Mesendoderm (in vitro differentiated cells): ENCODE measurements around the gene NUTM2F. TPM values are rescaled to one million over a fixed set of nuclear protein-coding genes. Genes with fewer than 3 reads are reported as not detected.
"Not testable (repeated sequence)": the region's sequence is repeated elsewhere in the genome, so short reads cannot be mapped to it uniquely, and the experiment has no call there.

ENCODE experiments used
- DNase-seq: peaks from one replicate; pipeline ENCODE4 v3.0.0; 2013
- H2AK5ac ChIP-seq: 2 replicates; pipeline ENCODE4 v1.6.1; 2013; ENCODE audit warnings: low read length, inconsistent platforms
- H2BK120ac ChIP-seq: 2 replicates; pipeline ENCODE4 v1.6.1; 2013; ENCODE audit warnings: low read depth, mild to moderate bottlenecking, low read length, moderate library complexity, mixed read lengths
- H2BK15ac ChIP-seq: replicated peaks from 2 replicates; pipeline ENCODE4 v1.6.1; 2013; ENCODE audit warnings: low read depth, mild to moderate bottlenecking, moderate library complexity
- H2BK5ac ChIP-seq: 2 replicates; pipeline ENCODE4 v1.6.1; 2013; ENCODE audit warnings: low read length, inconsistent platforms
- H3K18ac ChIP-seq: 2 replicates; pipeline ENCODE4 v1.6.1; 2013; ENCODE audit warnings: mild to moderate bottlenecking, low read length, mixed read lengths
- H3K23ac ChIP-seq: one replicate; pipeline ENCODE4 v1.6.1; 2013; ENCODE audit warnings: low read length
- H3K27ac ChIP-seq: 2 replicates; pipeline ENCODE4 v1.5.1; 2013; ENCODE audit warnings: low read depth, mild to moderate bottlenecking, inconsistent platforms, low read length, moderate library complexity
- H3K27me3 ChIP-seq: 2 replicates; pipeline ENCODE4 v1.6.1; 2013; ENCODE audit warnings: low read length, control low read depth, mild to moderate bottlenecking, inconsistent platforms; ENCODE audit not compliant: insufficient read depth, poor library complexity
- H3K36me3 ChIP-seq: 2 replicates; pipeline ENCODE4 v1.6.1; 2013; ENCODE audit warnings: low read length, inconsistent platforms; ENCODE audit not compliant: control insufficient read depth, insufficient read depth
- H3K4ac ChIP-seq: one replicate; pipeline ENCODE4 v1.6.1; 2013; ENCODE audit warnings: low read depth, mild to moderate bottlenecking, low read length, moderate library complexity
- H3K4me1 ChIP-seq: 2 replicates; pipeline ENCODE4 v1.6.1; 2013; ENCODE audit warnings: low read depth, low read length, inconsistent platforms; ENCODE audit not compliant: control insufficient read depth
- H3K4me2 ChIP-seq: 2 replicates; pipeline ENCODE4 v1.6.1; 2013; ENCODE audit warnings: low read length
- H3K4me3 ChIP-seq: 2 replicates; pipeline ENCODE4 v1.5.1; 2013; ENCODE audit warnings: mild to moderate bottlenecking, low read length
- H3K56ac ChIP-seq: one replicate; pipeline ENCODE4 v1.6.1; 2013; ENCODE audit warnings: low read length
- H3K79me1 ChIP-seq: 2 replicates; pipeline ENCODE4 v1.6.1; 2013; ENCODE audit warnings: low read length, inconsistent platforms
- H3K79me2 ChIP-seq: 2 replicates; pipeline ENCODE4 v1.6.1; 2013; ENCODE audit warnings: mild to moderate bottlenecking, low read length; ENCODE audit not compliant: control insufficient read depth, insufficient read depth
- H3K9ac ChIP-seq: 2 replicates; pipeline ENCODE4 v1.6.1; 2013; ENCODE audit warnings: low read length, inconsistent platforms
- H4K5ac ChIP-seq: one replicate; pipeline ENCODE4 v1.6.1; 2013; ENCODE audit warnings: low read length
- H4K8ac ChIP-seq: one replicate; pipeline ENCODE4 v1.6.1; 2013; ENCODE audit warnings: low read depth, mild to moderate bottlenecking, control low read depth, low read length, moderate library complexity
- WGBS: extraction: QIAGEN DNeasy Blood & Tissue Kit; methylation state at CpG from one replicate; pipeline ENCODE4 v1.1.7; 2013; ENCODE audit warnings: low lambda C conversion rate, missing lambda C conversion rate; ENCODE audit not compliant: insufficient coverage; ENCODE audit errors: extremely low coverage; 5-methylcytosine and 5-hydroxymethylcytosine counted together
- polyA plus RNA-seq, 2 experiments: library from polyadenylated mRNA; stranded (reverse); fragments of 200-250 nt; gene quantifications; one replicate each; pipeline ENCODE4 v1.2.3, GENCODE V29; 2013

NUTM2F gene, protein sequence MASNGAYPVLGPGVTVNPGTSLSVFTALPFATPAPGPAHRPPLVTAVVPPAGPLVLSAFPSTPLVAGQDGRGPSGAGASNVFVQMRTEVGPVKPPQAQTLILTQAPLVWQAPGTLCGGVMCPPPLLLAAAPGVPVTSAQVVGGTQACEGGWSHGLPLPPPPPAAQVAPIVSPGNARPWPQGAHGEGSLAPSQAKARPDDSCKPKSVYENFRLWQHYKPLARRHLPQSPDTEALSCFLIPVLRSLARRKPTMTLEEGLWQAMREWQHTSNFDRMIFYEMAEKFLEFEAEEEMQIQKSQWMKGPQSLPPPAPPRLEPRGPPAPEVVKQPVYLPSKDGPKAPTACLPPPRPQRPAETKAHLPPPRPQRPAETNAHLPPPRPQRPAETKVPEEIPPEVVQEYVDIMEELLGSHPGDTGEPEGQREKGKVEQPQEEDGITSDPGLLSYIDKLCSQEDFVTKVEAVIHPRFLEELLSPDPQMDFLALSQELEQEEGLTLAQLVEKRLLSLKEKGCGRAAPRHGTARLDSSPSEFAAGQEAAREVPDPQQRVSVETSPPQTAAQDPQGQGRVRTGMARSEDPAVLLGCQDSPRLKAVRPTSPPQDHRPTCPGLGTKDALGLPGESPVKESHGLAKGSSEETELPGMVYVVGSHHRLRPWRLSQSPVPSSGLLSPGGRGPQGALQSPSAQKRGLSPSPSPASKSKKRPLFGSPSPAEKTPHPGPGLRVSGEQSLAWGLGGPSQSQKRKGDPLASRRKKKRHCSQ
- polyA plus RNA-seq (2013, experiment 1 of 2) = 0.01 TPM
- polyA plus RNA-seq (2013, experiment 2 of 2) = not detected

DNA sequence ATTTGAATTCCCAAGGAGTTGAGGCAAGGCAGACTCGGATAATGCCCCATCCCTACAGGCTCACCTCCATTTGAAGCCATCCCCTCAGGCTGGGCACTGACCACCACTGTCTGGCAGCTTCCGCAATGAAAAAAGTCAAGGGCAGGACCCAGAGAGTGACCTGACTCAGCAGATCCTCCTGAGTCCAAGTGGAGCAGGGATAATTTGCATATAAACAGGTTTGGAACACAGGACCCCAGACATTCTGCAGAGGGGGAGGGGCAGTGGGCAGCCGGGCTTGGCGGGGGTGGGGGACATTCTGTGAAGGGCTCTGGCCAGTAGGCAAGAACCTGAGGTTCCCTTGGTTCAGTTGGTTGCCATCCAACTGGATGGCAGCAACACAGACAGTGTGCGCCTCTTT, at the start of gene NUTM2F:
NUTM2F (minus strand) TSS at position 101 of the 400 bp plus-strand sequence; CDS start at position 80, 21 bp downstream.
- DNase-seq, H4K8ac ChIP-seq, H3K9ac ChIP-seq, H3K27ac ChIP-seq, H3K4ac ChIP-seq, H3K23ac ChIP-seq, H3K79me1 ChIP-seq, H3K18ac ChIP-seq, H3K4me3 ChIP-seq, H4K5ac ChIP-seq, H3K56ac ChIP-seq, H2BK5ac ChIP-seq, H2AK5ac ChIP-seq, H3K27me3 ChIP-seq, H3K4me2 ChIP-seq, H3K79me2 ChIP-seq, H3K36me3 ChIP-seq, H2BK15ac ChIP-seq, H3K4me1 ChIP-seq, H2BK120ac ChIP-seq: not testable (repeated sequence)
- WGBS = no CpG with 5 or more reads among the region's 5 CpGs

DNA sequence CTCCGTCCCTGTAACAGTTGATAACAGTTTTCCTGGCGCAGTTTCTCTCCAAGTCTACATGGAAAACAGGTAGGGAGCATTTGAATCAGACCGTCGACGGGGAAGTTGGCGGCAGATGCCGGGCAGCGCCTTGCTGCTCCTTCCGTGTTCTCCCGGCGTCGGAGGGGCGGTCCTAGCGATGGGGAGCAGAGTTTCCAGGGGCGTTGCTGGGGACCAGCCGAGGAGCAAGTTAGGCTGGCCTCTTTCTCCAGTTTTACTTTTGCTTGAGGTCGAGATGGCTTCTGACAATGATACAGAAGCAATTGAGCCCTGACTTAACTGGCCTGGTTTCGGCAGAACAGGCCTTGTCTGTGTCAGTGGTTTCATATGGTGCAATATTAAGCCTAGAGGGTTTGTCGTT, 46.8 kb upstream of the NUTM2F start:
- H4K5ac ChIP-seq, DNase-seq, H3K36me3 ChIP-seq, H2BK120ac ChIP-seq, H4K8ac ChIP-seq, H2AK5ac ChIP-seq, H2BK15ac ChIP-seq, H3K27ac ChIP-seq, H3K79me1 ChIP-seq, H3K4ac ChIP-seq, H3K4me2 ChIP-seq, H2BK5ac ChIP-seq, H3K27me3 ChIP-seq, H3K79me2 ChIP-seq, H3K18ac ChIP-seq, H3K23ac ChIP-seq, H3K4me1 ChIP-seq: not testable (repeated sequence)
- peak overlapping the region; percentile 34 for H3K4me3 ChIP-seq
- H3K9ac ChIP-seq = peak overlapping the region; percentile 54
- no CpG with 5 or more reads among the region's 19 CpGs for WGBS
- peak overlapping the region; percentile 15 for H3K56ac ChIP-seq

DNA sequence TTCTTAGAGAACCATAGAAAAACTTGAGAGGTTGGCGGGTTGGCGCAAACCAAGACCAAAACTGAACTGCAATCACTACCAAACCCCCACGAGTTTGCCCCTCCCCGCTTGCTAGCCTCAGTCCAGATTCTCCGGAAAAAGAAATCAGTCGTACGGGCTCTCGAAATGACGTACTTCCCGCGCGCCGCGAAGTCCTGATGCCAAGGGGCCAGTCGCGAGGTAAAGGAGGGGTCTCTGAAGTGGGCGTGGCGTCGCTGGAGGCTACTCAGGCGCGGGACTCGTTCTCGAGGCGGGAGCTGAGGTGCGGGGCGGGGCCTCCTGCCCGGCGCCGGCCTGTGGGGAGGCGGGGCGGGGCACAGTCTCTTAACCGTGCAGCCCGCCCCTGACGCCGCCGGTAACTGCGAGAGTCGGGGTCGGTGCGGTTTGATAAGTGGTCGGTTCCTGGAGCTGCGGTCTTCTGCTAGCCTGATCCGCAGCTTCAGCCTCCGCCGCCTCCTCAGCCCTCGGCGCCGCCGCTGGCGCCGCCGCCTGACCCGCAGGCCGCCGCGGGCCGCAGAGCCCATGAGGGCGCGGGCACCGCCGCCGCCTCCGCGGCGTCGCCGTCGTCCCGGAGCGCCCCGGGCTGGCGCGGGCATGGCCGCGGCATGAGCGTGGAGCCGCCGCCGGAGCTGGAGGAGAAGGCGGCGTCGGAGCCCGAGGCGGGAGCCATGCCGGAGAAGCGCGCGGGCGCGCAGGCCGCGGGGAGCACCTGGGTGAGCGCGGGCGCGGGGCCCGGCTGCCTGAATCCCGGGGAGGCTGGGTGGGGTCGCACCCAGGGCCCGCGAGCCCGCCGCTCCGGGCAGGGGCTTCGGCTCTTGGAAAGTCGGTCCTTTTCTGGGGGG, 46.0 kb upstream of the NUTM2F start:
- not testable (repeated sequence) for H4K8ac ChIP-seq, H2AK5ac ChIP-seq, H3K79me1 ChIP-seq, H3K4me1 ChIP-seq, H3K23ac ChIP-seq, H4K5ac ChIP-seq, H2BK120ac ChIP-seq, H3K27me3 ChIP-seq, H2BK5ac ChIP-seq, H3K4me2 ChIP-seq, H3K4ac ChIP-seq, H3K36me3 ChIP-seq, H2BK15ac ChIP-seq, H3K79me2 ChIP-seq
- Histone ChIP-seq H3K4me3 (peak overlapping the region; percentile 25), H3K56ac (peak overlapping the region; percentile 49), H3K9ac (peak overlapping the region; percentile 47), H3K27ac (peak overlapping the region; percentile 51), H3K18ac (peak overlapping the region; percentile 87)
- WGBS = no CpG with 5 or more reads among the region's 106 CpGs
- DNase-seq = peak; percentile 93

DNA sequence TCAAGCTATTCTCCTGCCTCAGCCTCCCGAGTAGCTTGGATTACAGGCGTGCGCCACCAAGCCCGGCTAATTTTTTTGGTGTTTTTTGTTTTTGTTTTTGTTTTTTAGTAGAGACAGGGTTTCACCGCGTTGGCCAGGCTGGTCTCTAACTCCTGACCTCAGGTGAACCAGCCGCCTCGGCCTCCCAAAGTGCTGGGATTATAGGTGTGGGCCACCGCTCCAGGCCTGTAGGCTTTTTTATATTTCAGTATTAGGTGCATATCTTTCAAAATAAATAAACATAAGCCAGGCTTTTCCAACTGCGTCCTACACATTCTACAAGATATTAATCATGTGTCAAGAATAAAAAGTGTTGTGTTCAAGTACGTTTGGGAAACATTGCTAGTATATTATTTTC, 45.3 kb upstream of the NUTM2F start:
- H3K4me2 ChIP-seq, H3K4ac ChIP-seq, H2BK15ac ChIP-seq, H3K18ac ChIP-seq, H2AK5ac ChIP-seq, H3K27me3 ChIP-seq, H4K5ac ChIP-seq, H3K4me1 ChIP-seq, H2BK5ac ChIP-seq, H3K23ac ChIP-seq, H3K79me1 ChIP-seq, H3K79me2 ChIP-seq, H3K9ac ChIP-seq, DNase-seq, H3K27ac ChIP-seq, H2BK120ac ChIP-seq, H3K4me3 ChIP-seq, H3K36me3 ChIP-seq: not testable (repeated sequence)
- WGBS = no CpG with 5 or more reads among the region's 11 CpGs
- Histone ChIP-seq H4K8ac (peak overlapping the region; percentile 56), H3K56ac (peak overlapping the region; percentile 34)

DNA sequence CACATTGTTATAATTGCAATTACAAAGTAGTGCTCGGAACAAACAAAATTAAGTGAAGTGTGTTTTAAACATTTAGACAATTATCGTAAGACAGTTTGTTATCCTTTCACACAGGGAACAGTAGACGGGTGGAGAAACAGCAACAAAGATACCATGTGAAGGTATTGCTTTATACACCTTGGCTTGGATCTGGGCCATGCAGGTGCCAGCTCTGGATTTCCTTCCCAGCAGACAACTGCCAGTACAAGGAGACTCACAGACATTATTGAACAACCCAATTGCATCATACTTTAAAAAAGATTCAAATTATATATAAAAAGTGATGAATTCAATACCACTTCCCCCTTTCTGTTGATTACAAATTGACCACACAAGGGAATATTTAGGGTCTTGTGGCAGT, 41.8 kb upstream of the NUTM2F start:
- not testable (repeated sequence) for H3K27ac ChIP-seq, H4K8ac ChIP-seq, H3K27me3 ChIP-seq, H3K23ac ChIP-seq, DNase-seq, H3K4me1 ChIP-seq, H3K4me2 ChIP-seq, H4K5ac ChIP-seq, H3K79me2 ChIP-seq, H3K18ac ChIP-seq, H2BK120ac ChIP-seq, H3K36me3 ChIP-seq, H3K9ac ChIP-seq, H2BK5ac ChIP-seq, H2BK15ac ChIP-seq, H3K56ac ChIP-seq, H3K4ac ChIP-seq, H3K4me3 ChIP-seq, H2AK5ac ChIP-seq, H3K79me1 ChIP-seq
- no CpG with 5 or more reads among the region's 3 CpGs for WGBS
